CD4-positive, alpha-beta memory T cell (primary cell): ENCODE data around the gene FANCD2OS. TPM values are rescaled to one million over a fixed set of nuclear protein-coding genes. Genes with fewer than 3 reads are reported as not detected.
A peak's percentile ranks its signal among the peaks of the same experiment; 100 is the strongest.

Experiments used
- CTCF ChIA-PET: fragments of 350-600 bp; sonication (Branson Sonifier 250); formaldehyde crosslinking; loops from one replicate; lab custom pipeline; 2021; ENCODE audit warnings: inconsistent platforms; ENCODE audit not compliant: partially characterized antibody; lab: Charles Lee
- POLR2A ChIA-PET: fragments of 350-600 bp; sonication (Branson Sonifier 250); formaldehyde crosslinking; loops from one replicate; lab custom pipeline; 2021; ENCODE audit not compliant: partially characterized antibody; lab: Charles Lee
- DNase-seq, 5 donors: peaks; one replicate each; pipeline versions ENCODE4 v3.0.0 to v3.0.0-alpha.2; 2020 to 2022; ENCODE audit warnings: mixed read lengths in 1 of 5
- H3K27ac ChIP-seq: one replicate; pipeline ENCODE4 v1.7.0; 2013; ENCODE audit warnings: low read depth, low read length
- H3K27me3 ChIP-seq: 2 replicates; pipeline ENCODE4 v1.7.0; 2013; ENCODE audit warnings: mild to moderate bottlenecking, low read length, moderate library complexity; ENCODE audit not compliant: insufficient read depth
- H3K36me3 ChIP-seq: 2 replicates; pipeline ENCODE4 v1.7.0; 2013; ENCODE audit warnings: mild to moderate bottlenecking, low read length, moderate library complexity; ENCODE audit not compliant: insufficient read depth
- H3K4me1 ChIP-seq: 2 replicates; pipeline ENCODE4 v1.7.0; 2013; ENCODE audit warnings: mild to moderate bottlenecking, low read length, moderate library complexity; ENCODE audit not compliant: insufficient read depth
- H3K4me3 ChIP-seq, 2 donors: one replicate each; pipeline ENCODE4 v1.7.0; 2013; ENCODE audit warnings: low read length in 2 of 2, mild to moderate bottlenecking in 1 of 2
- H3K9me3 ChIP-seq, 2 donors: one replicate each; pipeline ENCODE4 v1.7.0; 2013; ENCODE audit warnings: low read length in 2 of 2, control low read depth in 1 of 2; ENCODE audit not compliant: control insufficient read depth in 1 of 2
- H3K27ac Mint-ChIP-seq, 7 donors: one replicate each; pipeline ENCODE4 v1.8.0; 2020 to 2021; ENCODE audit warnings: mixed read lengths in 7 of 7, mild to moderate bottlenecking in 6 of 7, inconsistent platforms in 3 of 7, moderate library complexity in 3 of 7
- H3K27me3 Mint-ChIP-seq, 2 donors: one replicate each; pipeline ENCODE4 v1.8.0; 2020 to 2021; ENCODE audit warnings: mixed read lengths in 2 of 2
- H3K36me3 Mint-ChIP-seq, 2 donors: one replicate each; pipeline ENCODE4 v1.8.0; 2020 to 2021; ENCODE audit warnings: mixed read lengths in 2 of 2, inconsistent platforms in 1 of 2, mild to moderate bottlenecking in 1 of 2
- H3K4me1 Mint-ChIP-seq, 4 donors: one replicate each; pipeline ENCODE4 v1.8.0; 2020 to 2021; ENCODE audit warnings: mixed read lengths in 4 of 4, mild to moderate bottlenecking in 1 of 4
- H3K4me3 Mint-ChIP-seq, 8 donors: one replicate each; pipeline ENCODE4 v1.8.0; 2020 to 2021; ENCODE audit warnings: mixed read lengths in 8 of 8, mild to moderate bottlenecking in 7 of 8, moderate library complexity in 6 of 8, inconsistent platforms in 3 of 8
- H3K9me3 Mint-ChIP-seq, 8 donors: one replicate each; pipeline ENCODE4 v1.8.0; 2020 to 2021; ENCODE audit warnings: mixed read lengths in 8 of 8, mild to moderate bottlenecking in 5 of 8, inconsistent platforms in 3 of 8, moderate library complexity in 1 of 8
- intact Hi-C: fragments of 100-400 bp; cut with micrococcal nuclease; formaldehyde crosslinking; loops from one replicate; pipeline ENCODE4 v1.15.1; 2023
- polyA plus RNA-seq, 2 donors: library from polyadenylated mRNA; unstranded; fragments of 300-500 nt; fragmentation: Illumina TruSeq; gene quantifications; one replicate each; pipeline ENCODE4 v1.2.3, GENCODE V29; 2021
- total RNA-seq, 2 experiments: library from RNA; stranded (reverse); gene quantifications; one replicate each; pipeline ENCODE4 v1.2.3, GENCODE V29; 2021

The FANCD2OS gene
- total and polyA plus RNA-seq, 4 experiments from 2014 or later, result not detected

GRCh38 chr3:10122724-10123123 lies 14.7 kb upstream of the FANCD2OS start:
- intact Hi-C loops, result no loop called here
- H3K36me3 Mint-ChIP-seq, result peaks cover 29 to 50% of the 10 kb centered on the region in 2 donors
- Histone ChIP-seq H3K4me1 (peaks cover 26% of the 10 kb centered on the region), H3K27ac (no peak overlapping the region), H3K9me3 (no peaks in the 10 kb centered on the region), H3K36me3 (peaks cover 39% of the 10 kb centered on the region), H3K27me3 (no peaks in the 10 kb centered on the region), H3K4me3 (no peak overlapping the region)
- H3K9me3 Mint-ChIP-seq, result no peaks in the 10 kb centered on the region
- peak overlapping the region in 4 of 7 donors; percentile 44 to 84 (median 68) for H3K27ac Mint-ChIP-seq
- peaks cover 28 to 45% (median 37%) of the 10 kb centered on the region in 4 donors for H3K4me1 Mint-ChIP-seq
- no peaks in the 10 kb centered on the region for H3K27me3 Mint-ChIP-seq
- CTCF ChIA-PET, result interaction anchor here (1.3 kb wide), 1 partner anchor 72 kb away, joined by 3 read pairs; no protein-coding TSS in a partner anchor
- POLR2A ChIA-PET, result no interaction called here
- DNase-seq, result no peak
- H3K4me3 Mint-ChIP-seq, result no peak overlapping the region

GRCh38 chr3:10121064-10121463 lies 13.0 kb upstream of the FANCD2OS start:
- H3K4me1 Mint-ChIP-seq, result peaks cover 36 to 60% (median 46%) of the 10 kb centered on the region in 4 donors
- H3K27ac Mint-ChIP-seq, result peak overlapping the region in 5 of 7 donors; percentile 2 to 78 (median 36)
- H3K4me3 ChIP-seq, result no peak overlapping the region
- intact Hi-C loops, result no loop called here
- no peaks in the 10 kb centered on the region for H3K9me3 Mint-ChIP-seq
- no peak overlapping the region for H3K27ac ChIP-seq
- peaks cover 43% of the 10 kb centered on the region for H3K4me1 ChIP-seq
- no peaks in the 10 kb centered on the region for H3K27me3 Mint-ChIP-seq
- peaks cover 32% of the 10 kb centered on the region for H3K36me3 ChIP-seq
- no peaks in the 10 kb centered on the region for H3K9me3 ChIP-seq
- peaks cover 15 to 44% of the 10 kb centered on the region in 2 donors for H3K36me3 Mint-ChIP-seq
- H3K27me3 ChIP-seq, result no peaks in the 10 kb centered on the region
- DNase-seq, result no peak
- CTCF ChIA-PET, result interaction anchor here (1.2 kb wide), 1 partner anchor 142 kb away, joined by 3 read pairs; no protein-coding TSS in a partner anchor
- H3K4me3 Mint-ChIP-seq, result no peak overlapping the region
- POLR2A ChIA-PET, result no interaction called here

- H3K4me1 Mint-ChIP-seq, result peaks cover 37 to 70% (median 49%) of the 10 kb centered on the region in 4 donors
- CTCF ChIA-PET, result interaction anchor here (0.7 kb wide), 1 partner anchor 73 kb away, joined by 3 read pairs; no protein-coding TSS in a partner anchor
These were observed 11.3 kb upstream of the FANCD2OS start for GRCh38 chr3:10119376-10119775.

GRCh38 chr3:10116928-10117327 lies 8.9 kb upstream of the FANCD2OS start:
- no peak for DNase-seq
- Mint-ChIP-seq H3K27ac (peak overlapping the region in 5 of 7 donors; percentile 47 to 100 (median 99)), H3K9me3 (no peaks in the 10 kb centered on the region), H3K4me1 (peaks cover 27 to 62% (median 38%) of the 10 kb centered on the region in 4 donors), H3K4me3 (peak overlapping the region in 7 of 8 donors; percentile 95 to 100 (median 99)), H3K27me3 (peaks cover 0 to 1% of the 10 kb centered on the region in 2 donors), H3K36me3 (peaks cover 3 to 31% of the 10 kb centered on the region in 2 donors)
- no peaks in the 10 kb centered on the region for H3K9me3 ChIP-seq
- no peak overlapping the region for H3K27ac ChIP-seq
- no peaks in the 10 kb centered on the region for H3K27me3 ChIP-seq
- H3K36me3 ChIP-seq, result peaks cover 18% of the 10 kb centered on the region
- H3K4me1 ChIP-seq, result peaks cover 39% of the 10 kb centered on the region
- intact Hi-C loops, result no loop called here
- ChIA-PET POLR2A (interaction anchor here (0.7 to 2.0 kb wide), 5 partner anchors 11 to 184 kb away, joined by 3 to 9 read pairs (median 3); partner anchors contain the start of genes CRELD1 and VHL), CTCF (interaction anchor here (1.2 to 1.5 kb wide), 2 partner anchors 19 to 167 kb away, joined by 3 to 4 read pairs; no protein-coding TSS in a partner anchor)
- H3K4me3 ChIP-seq, result peak overlapping the region; percentile 89 to 98

More at GRCh38 chr3:10119376-10119775, 11.3 kb upstream of the FANCD2OS start:
- H3K27ac ChIP-seq, result no peak overlapping the region
- H3K4me3 ChIP-seq, result no peak overlapping the region
- POLR2A ChIA-PET, result no interaction called here
- Mint-ChIP-seq H3K36me3 (peaks cover 9 to 38% of the 10 kb centered on the region in 2 donors), H3K27ac (peak overlapping the region in 3 of 7 donors; percentile 9 to 76 (median 42)), H3K4me3 (peak overlapping the region in 1 of 8 donors; percentile 0), H3K9me3 (no peaks in the 10 kb centered on the region), H3K27me3 (peaks cover 0 to 1% of the 10 kb centered on the region in 2 donors)
- peaks cover 18% of the 10 kb centered on the region for H3K36me3 ChIP-seq
- intact Hi-C loops, result no loop called here
- no peaks in the 10 kb centered on the region for H3K9me3 ChIP-seq
- H3K4me1 ChIP-seq, result peaks cover 47% of the 10 kb centered on the region
- DNase-seq, result no peak
- H3K27me3 ChIP-seq, result no peaks in the 10 kb centered on the region

GRCh38 chr3:10116138-10116460 lies 8.0 kb upstream of the FANCD2OS start:
- no peaks in the 10 kb centered on the region for H3K27me3 ChIP-seq
- intact Hi-C loops, result no loop called here
- ChIA-PET CTCF (interaction anchor here (1.2 to 1.5 kb wide), 2 partner anchors 18 to 168 kb away, joined by 3 to 4 read pairs; no protein-coding TSS in a partner anchor), POLR2A (interaction anchor here (0.9 to 2.0 kb wide), 7 partner anchors 25 to 183 kb away, joined by 3 to 9 read pairs (median 3); partner anchors contain the start of genes CRELD1 and VHL)
- peak overlapping the region; percentile 95 to 100 (median 99) for H3K4me3 Mint-ChIP-seq
- peak overlapping the region; percentile 89 to 98 for H3K4me3 ChIP-seq
- H3K4me1 Mint-ChIP-seq, result peaks cover 25 to 58% (median 35%) of the 10 kb centered on the region in 4 donors
- H3K36me3 Mint-ChIP-seq, result peaks cover 0 to 27% of the 10 kb centered on the region in 2 donors
- peaks cover 39% of the 10 kb centered on the region for H3K4me1 ChIP-seq
- peaks cover 0 to 1% of the 10 kb centered on the region in 2 donors for H3K27me3 Mint-ChIP-seq
- H3K27ac Mint-ChIP-seq, result peak overlapping the region; percentile 96 to 100 (median 98)
- no peak for DNase-seq
- peaks cover 15% of the 10 kb centered on the region for H3K36me3 ChIP-seq
- peak overlapping the region; percentile 84 for H3K27ac ChIP-seq
- no peaks in the 10 kb centered on the region for H3K9me3 ChIP-seq
- H3K9me3 Mint-ChIP-seq, result no peaks in the 10 kb centered on the region

- Histone ChIP-seq H3K4me3 (peak within 1 kb of the TSS; percentile 89 to 98), H3K4me1 (peaks cover 39% of the 10 kb centered on the region), H3K36me3 (peaks cover 9% of the 10 kb centered on the region), H3K27me3 (no peaks in the 10 kb centered on the region), H3K9me3 (no peaks in the 10 kb centered on the region), H3K27ac (peak within 1 kb of the TSS; percentile 84)
- DNase-seq, result peak; percentile 89 to 95 (median 93)
- Mint-ChIP-seq H3K27ac (peak within 1 kb of the TSS; percentile 96 to 100 (median 98)), H3K9me3 (no peaks in the 10 kb centered on the region), H3K36me3 (peaks cover 0 to 22% of the 10 kb centered on the region in 2 donors), H3K4me3 (peak within 1 kb of the TSS; percentile 95 to 100 (median 99)), H3K27me3 (peaks cover 0 to 1% of the 10 kb centered on the region in 2 donors), H3K4me1 (peaks cover 22 to 52% (median 31%) of the 10 kb centered on the region in 4 donors)
- intact Hi-C loops, result loop anchor here (1.0 to 2.0 kb wide), 9 partner anchors 26 to 719 kb away; partner anchors contain the start of genes BRPF1, CRELD1, FANCD2 and SEC13
- ChIA-PET CTCF (interaction anchor here (1.2 to 1.5 kb wide), 2 partner anchors 18 to 108 kb away, joined by 3 to 4 read pairs; no protein-coding TSS in a partner anchor), POLR2A (interaction anchor here (1.0 to 2.0 kb wide), 8 partner anchors 26 to 183 kb away, joined by 3 to 9 read pairs (median 3); partner anchors contain the start of genes CRELD1 and VHL)
These were observed 7.5 kb upstream of the FANCD2OS start, which contains the start of gene BRK1 for GRCh38 chr3:10115326-10116137. Gene BRK1, plus strand, starts transcription at chr3:10115675. Its CDS starts 27 bp downstream, at chr3:10115702.
